ENCODE measurements around the gene NMRK2.

DNA sequence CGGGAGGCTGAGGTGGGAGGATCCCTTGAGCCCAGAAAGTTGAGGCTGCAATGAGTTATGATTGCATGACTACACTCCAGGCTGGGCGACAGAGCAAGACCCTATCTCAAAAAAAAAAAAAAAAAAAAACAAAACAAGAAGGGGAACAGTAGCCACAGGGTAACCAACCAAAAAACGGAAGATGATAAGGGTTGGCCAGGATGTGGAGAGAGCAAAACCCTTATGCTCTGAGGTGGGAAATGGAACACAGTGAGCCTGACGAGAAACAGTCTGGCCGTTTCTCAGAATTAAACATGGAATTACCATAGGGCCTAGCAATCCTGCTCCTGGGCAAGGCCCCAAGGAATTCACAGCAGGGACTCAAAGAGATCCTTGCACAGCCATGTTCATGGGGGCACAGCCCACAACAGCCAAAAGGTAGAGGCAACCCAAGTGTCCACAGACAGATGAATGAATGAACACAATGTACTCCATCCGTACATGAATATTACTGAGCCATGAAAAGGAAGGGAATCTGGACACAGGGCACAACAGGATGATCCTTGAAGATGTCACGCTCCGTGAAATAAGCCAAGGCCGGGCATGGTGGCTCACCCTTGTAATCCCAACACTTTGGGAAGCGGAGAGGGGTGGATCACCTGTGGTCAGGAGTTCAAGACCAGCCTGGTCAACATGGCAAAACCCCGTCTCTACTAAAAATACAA lies 11.3 kb downstream of the NMRK2 start:
- TF ChIP-seq, protein P1, sequence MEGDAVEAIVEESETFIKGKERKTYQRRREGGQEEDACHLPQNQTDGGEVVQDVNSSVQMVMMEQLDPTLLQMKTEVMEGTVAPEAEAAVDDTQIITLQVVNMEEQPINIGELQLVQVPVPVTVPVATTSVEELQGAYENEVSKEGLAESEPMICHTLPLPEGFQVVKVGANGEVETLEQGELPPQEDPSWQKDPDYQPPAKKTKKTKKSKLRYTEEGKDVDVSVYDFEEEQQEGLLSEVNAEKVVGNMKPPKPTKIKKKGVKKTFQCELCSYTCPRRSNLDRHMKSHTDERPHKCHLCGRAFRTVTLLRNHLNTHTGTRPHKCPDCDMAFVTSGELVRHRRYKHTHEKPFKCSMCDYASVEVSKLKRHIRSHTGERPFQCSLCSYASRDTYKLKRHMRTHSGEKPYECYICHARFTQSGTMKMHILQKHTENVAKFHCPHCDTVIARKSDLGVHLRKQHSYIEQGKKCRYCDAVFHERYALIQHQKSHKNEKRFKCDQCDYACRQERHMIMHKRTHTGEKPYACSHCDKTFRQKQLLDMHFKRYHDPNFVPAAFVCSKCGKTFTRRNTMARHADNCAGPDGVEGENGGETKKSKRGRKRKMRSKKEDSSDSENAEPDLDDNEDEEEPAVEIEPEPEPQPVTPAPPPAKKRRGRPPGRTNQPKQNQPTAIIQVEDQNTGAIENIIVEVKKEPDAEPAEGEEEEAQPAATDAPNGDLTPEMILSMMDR (IDR thresholded peaks at IDR 0.05; ENCODE audit: insufficient read depth, low read length), result no peak
- TF ChIP-seq, protein P2, sequence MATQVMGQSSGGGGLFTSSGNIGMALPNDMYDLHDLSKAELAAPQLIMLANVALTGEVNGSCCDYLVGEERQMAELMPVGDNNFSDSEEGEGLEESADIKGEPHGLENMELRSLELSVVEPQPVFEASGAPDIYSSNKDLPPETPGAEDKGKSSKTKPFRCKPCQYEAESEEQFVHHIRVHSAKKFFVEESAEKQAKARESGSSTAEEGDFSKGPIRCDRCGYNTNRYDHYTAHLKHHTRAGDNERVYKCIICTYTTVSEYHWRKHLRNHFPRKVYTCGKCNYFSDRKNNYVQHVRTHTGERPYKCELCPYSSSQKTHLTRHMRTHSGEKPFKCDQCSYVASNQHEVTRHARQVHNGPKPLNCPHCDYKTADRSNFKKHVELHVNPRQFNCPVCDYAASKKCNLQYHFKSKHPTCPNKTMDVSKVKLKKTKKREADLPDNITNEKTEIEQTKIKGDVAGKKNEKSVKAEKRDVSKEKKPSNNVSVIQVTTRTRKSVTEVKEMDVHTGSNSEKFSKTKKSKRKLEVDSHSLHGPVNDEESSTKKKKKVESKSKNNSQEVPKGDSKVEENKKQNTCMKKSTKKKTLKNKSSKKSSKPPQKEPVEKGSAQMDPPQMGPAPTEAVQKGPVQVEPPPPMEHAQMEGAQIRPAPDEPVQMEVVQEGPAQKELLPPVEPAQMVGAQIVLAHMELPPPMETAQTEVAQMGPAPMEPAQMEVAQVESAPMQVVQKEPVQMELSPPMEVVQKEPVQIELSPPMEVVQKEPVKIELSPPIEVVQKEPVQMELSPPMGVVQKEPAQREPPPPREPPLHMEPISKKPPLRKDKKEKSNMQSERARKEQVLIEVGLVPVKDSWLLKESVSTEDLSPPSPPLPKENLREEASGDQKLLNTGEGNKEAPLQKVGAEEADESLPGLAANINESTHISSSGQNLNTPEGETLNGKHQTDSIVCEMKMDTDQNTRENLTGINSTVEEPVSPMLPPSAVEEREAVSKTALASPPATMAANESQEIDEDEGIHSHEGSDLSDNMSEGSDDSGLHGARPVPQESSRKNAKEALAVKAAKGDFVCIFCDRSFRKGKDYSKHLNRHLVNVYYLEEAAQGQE (IDR thresholded peaks at IDR 0.05; ENCODE audit: insufficient replicate concordance, low read depth), result no peak

All from HL-60 (cell line).